Measurements from ENCODE around the gene GSG1L.

The GSG1L gene

DNA sequence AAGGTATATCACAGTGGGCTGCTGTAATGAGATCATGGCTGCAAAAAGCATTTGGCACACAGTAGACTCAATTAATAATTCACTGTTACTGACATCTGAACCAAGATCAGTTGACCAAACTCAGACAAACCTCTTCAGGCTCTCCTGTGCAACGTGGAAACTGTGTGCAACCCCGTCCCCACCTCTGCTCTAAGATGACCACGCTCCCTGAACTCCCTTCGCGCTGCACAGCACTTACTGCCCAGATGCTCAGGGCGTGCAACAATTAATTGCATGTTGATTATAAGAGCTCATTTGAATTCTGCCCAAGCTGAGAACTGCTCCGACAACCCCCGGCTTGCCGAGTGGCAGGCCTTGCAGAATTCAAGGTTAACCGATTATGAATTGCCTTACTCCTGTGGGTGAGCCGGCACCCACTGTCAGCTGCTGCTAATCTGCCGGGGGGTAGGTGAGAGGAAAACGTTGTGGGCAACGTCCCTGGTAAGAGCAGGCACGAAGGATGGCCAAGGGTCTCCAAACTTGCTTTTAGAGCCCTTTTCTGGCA lies 1.3 kb upstream of the GSG1L start:
- no peak overlapping the region for H3K27ac ChIP-seq
- H3K36me3 ChIP-seq (ENCODE audit: insufficient read depth): no peaks in the 10 kb centered on the region
- H2AFZ ChIP-seq (ENCODE audit: low read depth): no peak overlapping the region
- H3K9ac ChIP-seq: no peak overlapping the region
- H4K20me1 ChIP-seq (ENCODE audit: insufficient read depth): no peaks in the 10 kb centered on the region
- H3K4me3 ChIP-seq (IDR thresholded peaks at IDR 0.05; ENCODE audit: insufficient read depth, low read depth, low read length): no peak overlapping the region
- peaks cover 19% of the 10 kb centered on the region for H3K27me3 ChIP-seq (ENCODE audit: insufficient read depth, low read depth)
- TF ChIP-seq, protein P1, sequence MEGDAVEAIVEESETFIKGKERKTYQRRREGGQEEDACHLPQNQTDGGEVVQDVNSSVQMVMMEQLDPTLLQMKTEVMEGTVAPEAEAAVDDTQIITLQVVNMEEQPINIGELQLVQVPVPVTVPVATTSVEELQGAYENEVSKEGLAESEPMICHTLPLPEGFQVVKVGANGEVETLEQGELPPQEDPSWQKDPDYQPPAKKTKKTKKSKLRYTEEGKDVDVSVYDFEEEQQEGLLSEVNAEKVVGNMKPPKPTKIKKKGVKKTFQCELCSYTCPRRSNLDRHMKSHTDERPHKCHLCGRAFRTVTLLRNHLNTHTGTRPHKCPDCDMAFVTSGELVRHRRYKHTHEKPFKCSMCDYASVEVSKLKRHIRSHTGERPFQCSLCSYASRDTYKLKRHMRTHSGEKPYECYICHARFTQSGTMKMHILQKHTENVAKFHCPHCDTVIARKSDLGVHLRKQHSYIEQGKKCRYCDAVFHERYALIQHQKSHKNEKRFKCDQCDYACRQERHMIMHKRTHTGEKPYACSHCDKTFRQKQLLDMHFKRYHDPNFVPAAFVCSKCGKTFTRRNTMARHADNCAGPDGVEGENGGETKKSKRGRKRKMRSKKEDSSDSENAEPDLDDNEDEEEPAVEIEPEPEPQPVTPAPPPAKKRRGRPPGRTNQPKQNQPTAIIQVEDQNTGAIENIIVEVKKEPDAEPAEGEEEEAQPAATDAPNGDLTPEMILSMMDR (conservative IDR thresholded peaks at IDR 0.05; ENCODE audit: low read depth, low read length): no peak
- no peaks in the 10 kb centered on the region for H3K4me1 ChIP-seq (ENCODE audit: low read depth, poor library complexity, severe bottlenecking)
- no peaks in the 10 kb centered on the region for H3K79me2 ChIP-seq (ENCODE audit: insufficient read depth, low read depth)
- no peak overlapping the region for H3K4me2 ChIP-seq

DNA sequence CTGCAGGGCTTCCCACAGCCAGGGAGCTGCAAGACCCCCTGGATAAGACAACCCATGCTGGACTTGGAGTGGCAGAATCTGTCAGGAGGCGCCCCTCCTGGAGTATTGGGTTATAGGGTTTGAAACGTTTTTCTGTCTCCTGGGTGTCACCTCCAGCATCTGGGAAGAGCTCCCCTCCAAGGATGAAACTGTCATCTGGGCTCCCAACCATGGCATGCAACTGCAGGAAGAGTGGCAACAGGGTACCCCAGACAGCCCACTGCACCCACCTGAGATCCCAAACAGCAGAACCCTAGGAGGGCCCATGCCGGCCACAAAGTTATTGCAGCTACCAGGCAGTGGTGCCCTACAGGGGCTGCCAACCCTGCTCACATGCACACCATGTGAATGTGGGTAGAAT lies 636 bp upstream of the GSG1L start:
- H3K79me2 ChIP-seq (ENCODE audit: insufficient read depth, low read depth): no peaks in the 10 kb centered on the region
- no peak overlapping the region for H3K4me2 ChIP-seq
- no peaks in the 10 kb centered on the region for H3K36me3 ChIP-seq (ENCODE audit: insufficient read depth)
- H3K9ac ChIP-seq: no peak overlapping the region
- TF ChIP-seq, protein P1 (conservative IDR thresholded peaks at IDR 0.05; ENCODE audit: low read depth, low read length): no peak
- peaks cover 20% of the 10 kb centered on the region for H3K27me3 ChIP-seq (ENCODE audit: insufficient read depth, low read depth)
- H3K4me3 ChIP-seq (IDR thresholded peaks at IDR 0.05; ENCODE audit: insufficient read depth, low read depth, low read length): no peak overlapping the region
- no peaks in the 10 kb centered on the region for H3K4me1 ChIP-seq (ENCODE audit: low read depth, poor library complexity, severe bottlenecking)
- H4K20me1 ChIP-seq (ENCODE audit: insufficient read depth): no peaks in the 10 kb centered on the region
- H3K27ac ChIP-seq: no peak overlapping the region
- no peak overlapping the region for H2AFZ ChIP-seq (ENCODE audit: low read depth)

DNA sequence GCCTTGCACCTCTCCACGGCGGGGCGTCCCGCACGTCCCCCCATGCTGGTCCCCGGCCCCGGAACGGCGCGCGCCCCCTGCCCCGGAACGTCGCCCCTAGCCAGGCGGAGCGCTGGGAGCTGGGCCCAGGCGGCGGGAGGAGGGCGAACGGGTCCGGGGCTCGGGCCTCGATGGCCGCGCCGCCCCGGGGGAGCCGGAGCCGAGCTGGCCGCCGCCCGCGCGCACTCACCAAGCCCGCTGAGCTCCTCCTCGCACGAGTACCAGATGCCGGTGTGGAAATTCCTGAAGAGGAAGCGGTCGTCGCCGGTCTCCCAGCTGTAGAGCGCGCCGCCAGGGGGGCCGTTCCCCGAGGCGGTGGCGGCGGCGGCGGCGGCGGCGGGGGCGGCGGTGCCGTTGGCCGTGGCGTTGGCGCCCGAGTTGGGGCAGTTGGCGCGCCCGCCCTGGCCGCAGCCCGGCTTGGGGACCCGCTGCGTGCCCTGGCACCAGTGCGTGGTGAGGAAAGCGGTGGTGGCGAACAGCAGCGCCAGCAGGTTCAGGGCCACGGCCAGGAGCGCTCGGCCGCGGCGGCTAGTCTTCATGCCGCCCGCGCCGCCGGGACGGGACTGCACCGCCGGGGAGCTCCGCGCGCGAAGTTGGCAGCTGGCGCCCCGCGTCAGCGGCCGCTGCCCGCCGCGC lies 530 bp downstream of the GSG1L start:
- peaks cover 23% of the 10 kb centered on the region for H3K27me3 ChIP-seq (ENCODE audit: insufficient read depth, low read depth)
- H2AFZ ChIP-seq (ENCODE audit: low read depth): no peak overlapping the region
- no peaks in the 10 kb centered on the region for H4K20me1 ChIP-seq (ENCODE audit: insufficient read depth)
- no peak overlapping the region for H3K4me3 ChIP-seq (IDR thresholded peaks at IDR 0.05; ENCODE audit: insufficient read depth, low read depth, low read length)
- H3K79me2 ChIP-seq (ENCODE audit: insufficient read depth, low read depth): no peaks in the 10 kb centered on the region
- no peak overlapping the region for H3K27ac ChIP-seq
- H3K36me3 ChIP-seq (ENCODE audit: insufficient read depth): no peaks in the 10 kb centered on the region
- no peak overlapping the region for H3K9ac ChIP-seq
- H3K4me2 ChIP-seq: no peak overlapping the region
- no peaks in the 10 kb centered on the region for H3K4me1 ChIP-seq (ENCODE audit: low read depth, poor library complexity, severe bottlenecking)
- TF ChIP-seq, protein P1 (conservative IDR thresholded peaks at IDR 0.05; ENCODE audit: low read depth, low read length): no peak

DNA sequence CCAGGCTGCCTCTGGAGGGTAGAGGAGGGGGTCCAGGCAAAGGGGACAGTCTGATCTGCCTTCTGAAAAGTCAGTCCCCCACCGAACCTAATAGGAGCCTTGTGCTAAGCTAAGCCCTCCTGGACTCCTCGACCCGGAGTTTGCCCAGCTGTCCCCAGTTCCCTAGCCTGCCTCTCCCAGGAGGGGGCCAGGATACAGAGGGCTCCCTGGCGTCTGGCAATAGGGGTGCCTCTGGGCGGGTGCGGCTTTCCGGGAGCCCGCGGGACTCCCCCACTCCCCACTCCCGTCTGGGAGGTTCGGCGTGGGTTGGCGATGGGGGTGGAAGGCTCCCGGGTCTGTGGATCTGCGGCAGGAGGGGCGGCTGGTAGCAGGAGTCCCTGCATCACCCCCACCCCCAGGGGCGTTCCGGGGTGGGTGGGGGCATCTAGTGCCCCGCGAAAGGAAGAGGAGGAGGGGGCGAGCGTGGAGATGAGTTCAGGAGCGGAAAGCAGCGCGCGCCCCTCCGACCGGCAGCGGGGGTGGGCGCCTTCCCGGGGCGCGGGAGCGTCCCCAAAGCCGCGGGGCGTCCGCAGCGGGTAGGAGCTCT lies 1.2 kb downstream of the GSG1L start:
- Histone ChIP-seq H2AFZ (ENCODE audit: low read depth) (no peak overlapping the region), H3K36me3 (ENCODE audit: insufficient read depth) (no peaks in the 10 kb centered on the region), H3K9ac (no peak overlapping the region), H3K79me2 (ENCODE audit: insufficient read depth, low read depth) (no peaks in the 10 kb centered on the region), H3K27ac (no peak overlapping the region), H3K4me2 (no peak overlapping the region), H3K4me3 (IDR thresholded peaks at IDR 0.05; ENCODE audit: insufficient read depth, low read depth, low read length) (no peak overlapping the region), H4K20me1 (ENCODE audit: insufficient read depth) (no peaks in the 10 kb centered on the region), H3K4me1 (ENCODE audit: low read depth, poor library complexity, severe bottlenecking) (no peaks in the 10 kb centered on the region), H3K27me3 (ENCODE audit: insufficient read depth, low read depth) (peaks cover 23% of the 10 kb centered on the region)
- TF ChIP-seq, protein P1 (conservative IDR thresholded peaks at IDR 0.05; ENCODE audit: low read depth, low read length): no peak
